ENCODE data around the gene CDH13.

CDH13 gene
- total RNA-seq: 0 to 0.04 reads per million in 2 donors

- DNase-seq: no peak
Observed at GRCh38 chr16:82626791-82627261, at the start of gene CDH13. CDH13 (plus strand) TSS chr16:82626969.

GRCh38 chr16:82580298-82580890, 46.4 kb upstream of the CDH13 start:
- no peak for DNase-seq

DNA sequence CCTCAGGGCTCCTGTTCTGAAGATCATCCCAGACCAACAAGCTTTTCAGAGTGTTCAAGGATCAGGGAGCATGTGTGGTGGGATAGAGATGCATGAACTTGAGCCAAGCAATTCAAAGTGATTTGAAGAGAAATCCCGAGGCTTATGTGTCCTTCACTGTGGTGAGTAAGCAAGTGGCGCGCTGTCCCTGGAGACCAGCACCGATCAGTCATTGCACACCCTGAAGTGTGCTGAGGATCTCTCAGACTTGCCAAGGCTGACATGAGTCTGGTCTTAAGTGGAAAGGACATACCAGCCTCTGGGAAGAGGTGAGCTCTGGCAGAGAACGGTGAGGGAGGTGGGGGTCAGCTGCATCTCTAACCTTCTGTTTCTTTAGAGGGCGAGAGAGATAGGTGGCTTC, 43.8 kb upstream of the CDH13 start:
- no peak for DNase-seq

DNA sequence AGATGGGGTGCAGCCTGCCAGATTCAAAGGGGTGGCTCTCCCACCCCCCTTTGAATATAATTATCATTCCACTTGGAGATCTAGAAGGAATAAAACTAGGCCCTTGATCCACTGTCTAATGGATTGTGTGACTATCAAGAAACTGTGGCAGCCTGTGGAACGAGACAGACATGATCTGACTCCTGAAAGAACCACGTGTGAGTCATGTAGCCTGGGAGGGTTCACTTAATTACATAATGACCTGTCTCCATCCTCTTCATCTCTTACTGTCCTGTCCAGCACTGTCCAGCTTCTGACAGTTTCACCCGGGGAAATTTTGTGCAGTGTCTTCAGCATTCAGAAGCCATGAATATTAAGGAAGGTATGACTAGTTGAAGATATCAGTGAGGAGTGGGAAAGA, 43.3 kb upstream of the CDH13 start:
- DNase-seq: no peak

DNA sequence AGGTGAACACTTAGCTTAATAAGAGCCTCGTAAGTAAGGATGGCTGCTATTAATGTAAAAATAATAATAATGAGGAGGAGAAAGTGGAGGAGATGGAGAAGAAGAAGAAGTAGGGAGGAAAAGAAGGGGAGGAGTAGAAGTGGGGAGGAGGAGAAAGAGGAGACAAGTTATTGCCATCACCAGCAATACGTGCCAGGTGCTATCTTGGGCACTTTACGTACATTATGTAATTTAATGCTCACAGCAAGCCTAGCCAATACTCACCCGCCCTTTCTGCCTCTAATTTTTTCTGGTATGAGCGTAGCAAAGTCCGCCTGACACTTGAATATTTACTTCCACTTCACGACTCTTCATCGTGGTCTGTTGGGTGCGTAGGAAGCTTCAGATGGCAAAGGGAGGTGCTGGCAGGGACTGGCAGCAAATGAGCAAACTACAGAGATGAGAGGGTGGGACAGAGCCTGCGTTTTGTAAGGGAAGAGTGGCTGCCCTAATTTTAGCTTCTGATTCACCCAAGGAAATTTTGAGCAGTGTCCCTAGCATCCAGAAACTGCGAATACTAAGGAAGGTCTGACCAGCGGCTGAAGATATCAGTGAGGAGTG, 42.1 kb upstream of the CDH13 start:
- no peak for DNase-seq

GRCh38 chr16:82585675-82586074, 41.1 kb upstream of the CDH13 start:
- no peak for DNase-seq

GRCh38 chr16:82586130-82586529, 40.6 kb upstream of the CDH13 start:
- DNase-seq: no peak

- no peak for DNase-seq
Observed at GRCh38 chr16:82587289-82587688, 39.5 kb upstream of the CDH13 start.

GRCh38 chr16:82589407-82589806, 37.4 kb upstream of the CDH13 start:
- DNase-seq: no peak

GRCh38 chr16:82594114-82594513, 32.7 kb upstream of the CDH13 start:
- no peak for DNase-seq

GRCh38 chr16:82598771-82599170, 28.0 kb upstream of the CDH13 start:
- DNase-seq: no peak

- DNase-seq: no peak
Observed at GRCh38 chr16:82601989-82602640, 24.7 kb upstream of the CDH13 start.

- DNase-seq: no peak
Observed at GRCh38 chr16:82603784-82604411, 22.9 kb upstream of the CDH13 start.

DNA sequence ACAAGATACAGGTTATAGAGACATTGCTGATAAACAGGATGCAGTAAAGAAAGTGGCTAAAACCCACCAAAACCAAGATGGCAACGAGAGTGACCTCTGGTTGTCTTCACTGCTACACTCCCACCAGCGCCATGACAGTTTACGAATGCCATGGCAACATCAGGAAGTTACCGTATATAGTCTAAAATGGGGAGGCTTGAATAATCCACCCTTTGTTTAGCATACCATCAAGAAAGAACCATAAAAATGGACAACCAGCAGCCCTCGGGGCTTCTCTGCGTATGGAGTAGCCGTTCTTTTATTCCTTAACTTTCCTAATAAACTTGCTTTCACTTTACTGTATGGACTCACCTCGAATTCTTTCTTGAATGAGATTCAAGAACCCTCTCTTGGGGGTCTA, 21.7 kb upstream of the CDH13 start:
- no peak for DNase-seq

DNA sequence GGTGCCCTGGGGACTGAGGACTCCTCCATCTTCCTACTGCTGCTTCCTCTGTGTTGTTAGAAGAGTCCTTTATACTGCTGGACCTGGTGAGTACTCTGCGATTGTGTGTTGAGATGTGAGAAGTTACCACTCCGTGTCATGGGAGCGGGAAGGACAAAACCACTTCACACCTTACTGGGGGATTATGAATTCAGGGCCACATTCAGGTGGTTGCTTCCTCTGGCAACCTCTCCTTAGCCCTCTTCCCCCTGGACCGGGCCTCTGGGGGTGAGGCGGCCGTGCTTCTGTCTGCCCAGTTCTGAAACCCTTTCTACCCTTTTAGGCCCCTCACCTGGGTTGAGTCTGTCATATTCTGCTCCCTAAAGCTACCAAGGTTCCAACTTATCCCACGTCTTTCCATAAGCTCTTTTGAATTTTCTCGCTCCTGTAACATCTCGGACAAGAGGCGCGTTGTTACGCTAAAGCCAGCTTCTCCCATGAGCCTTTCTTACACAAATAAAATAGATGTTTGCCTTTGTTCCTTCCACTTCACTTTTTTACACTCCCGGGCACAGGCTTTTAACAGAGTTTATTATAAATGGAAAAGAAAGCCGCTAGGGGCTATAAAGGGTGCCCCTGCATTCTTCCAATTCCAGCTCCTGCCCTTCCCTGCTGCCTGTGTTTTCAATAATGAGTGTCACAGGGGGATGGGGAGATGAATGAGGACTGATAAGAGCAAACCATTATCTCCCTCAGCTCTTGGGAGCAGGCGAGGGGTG, 20.7 kb upstream of the CDH13 start:
- DNase-seq: no peak

DNA sequence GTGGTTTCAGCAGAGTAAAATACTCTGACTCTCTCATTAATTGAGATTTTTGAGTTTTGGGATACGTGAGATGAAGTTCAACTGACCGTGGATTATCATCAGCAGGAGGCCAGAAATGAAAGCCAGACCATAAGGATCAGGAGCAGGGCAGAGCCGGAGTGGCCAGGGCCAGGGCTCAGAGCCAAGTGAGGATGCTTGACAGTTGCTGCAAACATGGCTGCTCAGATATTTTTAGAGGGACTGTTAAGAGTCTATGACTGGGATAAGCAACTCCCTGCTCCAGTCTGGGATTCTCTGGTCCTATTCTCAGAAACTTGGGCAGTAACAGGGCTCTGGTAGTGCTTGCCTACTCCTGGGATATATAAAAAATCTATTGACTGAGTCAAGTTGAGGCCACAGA, 17.6 kb upstream of the CDH13 start:
- DNase-seq: no peak

- DNase-seq: no peak
Observed at GRCh38 chr16:82612263-82612662, 14.5 kb upstream of the CDH13 start.

DNA sequence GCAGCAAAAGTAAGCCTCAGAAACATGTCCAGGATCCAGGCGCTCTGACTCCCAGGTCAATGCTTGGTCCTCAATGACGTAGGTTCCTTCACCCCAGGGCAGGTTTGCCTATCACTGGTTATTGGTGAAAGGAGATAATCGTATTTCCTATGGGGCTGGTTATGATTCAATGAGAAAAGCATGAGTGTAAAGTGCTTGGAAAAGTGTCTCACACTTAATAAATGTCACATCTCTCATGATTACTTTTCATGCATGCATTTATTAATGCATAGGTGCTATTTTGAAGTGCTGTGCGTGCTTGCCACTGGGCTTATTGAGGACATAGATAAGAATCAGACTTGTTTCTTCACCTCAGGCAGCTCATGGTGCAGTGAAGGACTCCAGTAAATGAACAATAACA, 10.4 kb upstream of the CDH13 start:
- DNase-seq: no peak

GRCh38 chr16:82621781-82622180, 5.0 kb upstream of the CDH13 start:
- DNase-seq: no peak

- no peak for DNase-seq
Observed at GRCh38 chr16:82623241-82623640, 3.5 kb upstream of the CDH13 start.

DNA sequence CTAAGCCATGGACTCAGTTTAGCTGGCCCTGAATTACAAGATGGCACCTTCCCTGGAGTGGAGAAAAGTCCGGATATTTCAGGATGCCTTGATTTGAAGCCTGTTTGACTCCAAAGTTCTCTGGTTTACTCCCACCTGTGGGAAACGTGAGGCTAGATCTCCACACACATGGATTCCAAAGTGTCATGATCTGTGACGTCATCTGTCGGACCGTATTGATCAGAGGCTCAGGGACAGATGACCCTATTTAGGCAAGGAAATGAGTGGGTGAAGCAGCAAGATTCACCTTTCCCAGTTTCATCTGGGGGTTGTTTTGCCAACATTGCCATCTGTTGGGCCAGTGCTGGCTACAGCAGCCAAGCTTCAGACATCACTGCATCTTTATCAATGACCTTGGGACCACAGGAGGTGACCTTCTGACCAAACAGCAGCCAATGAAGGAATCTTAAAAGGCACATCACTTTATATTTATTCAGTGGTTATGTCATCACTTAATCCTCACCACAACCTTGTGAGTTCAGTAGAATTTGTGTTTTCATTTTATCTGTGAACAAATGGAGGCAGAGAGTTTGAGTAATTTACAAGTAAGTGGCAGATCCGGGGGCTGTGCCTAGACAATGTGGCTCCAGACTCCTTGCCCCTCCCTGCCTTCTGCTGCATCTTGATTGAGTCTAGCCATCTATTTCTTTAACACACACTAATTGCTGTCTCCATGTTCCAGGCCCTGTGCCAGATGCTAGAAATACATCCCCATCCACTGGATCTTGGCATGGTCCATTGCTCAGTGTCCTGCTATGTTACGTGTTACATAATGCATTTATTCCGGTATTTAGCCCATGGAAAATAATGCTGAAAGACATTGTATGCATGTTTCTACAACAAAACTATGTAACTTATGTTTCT, 1.5 kb upstream of the CDH13 start:
- no peak for DNase-seq

DNA sequence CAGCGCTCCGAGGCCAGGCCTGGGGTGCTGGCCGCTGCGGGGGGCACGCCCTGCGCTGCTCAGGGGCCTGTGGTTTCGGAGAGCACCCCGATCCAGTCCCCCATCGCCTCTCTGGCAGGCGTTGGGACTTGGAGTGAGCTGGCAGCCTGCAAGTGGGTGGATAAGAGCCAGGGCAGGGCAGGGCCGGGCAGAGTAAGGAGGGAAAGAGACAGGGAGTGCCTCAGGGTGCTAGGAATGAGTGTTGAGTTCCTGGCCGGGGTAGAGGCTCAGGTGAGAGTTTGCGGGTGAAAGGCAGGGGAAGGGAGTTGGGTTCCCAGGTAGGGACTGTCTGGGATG, 1.3 kb downstream of the CDH13 start:
- DNase-seq: no peak

Data from activated gamma-delta T cell (primary cell).